OCI-LY3 (cell line): Measurements from ENCODE around the gene CXCL1.

ENCODE experiments used
- EZH2phosphoT487 ChIP-seq: fragments of 200-600 bp; shearing (Covaris generic); IDR thresholded peaks from 2 replicates; pipeline ENCODE4 v1.6.1; 2018; ENCODE audit warnings: antibody characterized with exemption, mixed run types, low read depth
- TF ChIP-seq, protein P1 (sequence below): fragments of 200-600, 300-600 bp; sonication (generic); IDR thresholded peaks from 2 replicates; pipeline ENCODE4 v1.5.1; 2014; ENCODE audit warnings: antibody characterized with exemption, low read length, low read depth

DNA sequence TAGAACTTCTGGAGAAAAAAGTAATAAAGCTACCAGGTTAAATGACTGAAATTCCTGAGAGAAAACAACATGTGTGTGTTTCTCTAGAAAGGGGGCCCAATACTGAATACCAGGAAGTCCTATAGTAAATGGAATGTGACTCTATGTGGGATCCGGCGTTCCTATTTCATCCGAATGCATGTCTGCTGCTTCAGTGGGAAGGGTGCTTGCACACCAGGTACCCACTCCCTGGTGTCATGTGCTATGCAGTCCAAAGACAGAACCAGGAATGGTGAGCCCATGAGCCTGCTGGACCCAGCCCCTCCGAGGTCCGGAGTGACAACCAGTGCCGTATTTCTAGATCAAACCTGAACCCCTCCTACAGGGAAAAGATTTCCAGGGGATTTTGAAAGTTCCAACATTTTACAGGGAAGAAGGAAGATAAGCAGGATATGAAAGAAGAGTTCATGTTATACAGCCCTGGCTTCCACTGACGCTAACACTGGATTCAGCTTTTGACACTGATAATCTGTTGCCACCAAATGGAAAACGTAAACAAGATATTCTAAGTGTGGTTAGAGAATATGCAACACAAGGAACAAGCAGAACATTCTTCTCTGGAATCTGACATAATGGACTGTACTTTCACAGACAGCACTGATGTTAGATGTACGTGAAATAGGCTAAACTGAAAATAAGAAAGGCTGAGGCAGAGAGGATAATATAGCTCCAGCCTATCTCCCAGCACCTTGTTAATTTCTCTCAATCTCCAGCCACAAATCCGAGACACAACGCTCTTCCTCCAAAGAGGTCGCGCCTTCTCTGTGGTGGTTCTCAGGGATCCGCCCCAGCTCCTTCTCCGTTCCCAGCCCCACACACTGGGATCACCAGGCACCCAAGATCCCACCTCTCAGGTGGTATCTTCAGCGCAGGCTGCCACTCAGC is 725 bp upstream of the CXCL1 start:
- TF ChIP-seq, protein P1, sequence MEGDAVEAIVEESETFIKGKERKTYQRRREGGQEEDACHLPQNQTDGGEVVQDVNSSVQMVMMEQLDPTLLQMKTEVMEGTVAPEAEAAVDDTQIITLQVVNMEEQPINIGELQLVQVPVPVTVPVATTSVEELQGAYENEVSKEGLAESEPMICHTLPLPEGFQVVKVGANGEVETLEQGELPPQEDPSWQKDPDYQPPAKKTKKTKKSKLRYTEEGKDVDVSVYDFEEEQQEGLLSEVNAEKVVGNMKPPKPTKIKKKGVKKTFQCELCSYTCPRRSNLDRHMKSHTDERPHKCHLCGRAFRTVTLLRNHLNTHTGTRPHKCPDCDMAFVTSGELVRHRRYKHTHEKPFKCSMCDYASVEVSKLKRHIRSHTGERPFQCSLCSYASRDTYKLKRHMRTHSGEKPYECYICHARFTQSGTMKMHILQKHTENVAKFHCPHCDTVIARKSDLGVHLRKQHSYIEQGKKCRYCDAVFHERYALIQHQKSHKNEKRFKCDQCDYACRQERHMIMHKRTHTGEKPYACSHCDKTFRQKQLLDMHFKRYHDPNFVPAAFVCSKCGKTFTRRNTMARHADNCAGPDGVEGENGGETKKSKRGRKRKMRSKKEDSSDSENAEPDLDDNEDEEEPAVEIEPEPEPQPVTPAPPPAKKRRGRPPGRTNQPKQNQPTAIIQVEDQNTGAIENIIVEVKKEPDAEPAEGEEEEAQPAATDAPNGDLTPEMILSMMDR: no peak
- no peak for TF ChIP-seq EZH2phosphoT487
